Thoracic aorta (tissue), 2 donors: Measurements from ENCODE around the gene ACOT11. TPM values are rescaled to one million over a fixed set of nuclear protein-coding genes. Genes with fewer than 3 reads are reported as not detected.

Source experiments
- ATAC-seq: fragments of 150-250 bp; one replicate; pipeline ENCODE4 v1.8.0; 2017; ENCODE audit warnings: low read depth; ENCODE audit not compliant: insufficient number of reproducible peaks, low FRiP score
- DNase-seq: peaks from one replicate; pipeline ENCODE4 v3.0.0-alpha.2; 2020; ENCODE audit warnings: low spot score
- H3K27ac ChIP-seq, 2 donors: fragments of 200-600 bp; sonication (generic); 1 replicate in 1 of 2; 2 replicates in 1 of 2; pipeline ENCODE4 v1.5.1; 2016; ENCODE audit warnings: mild to moderate bottlenecking in 2 of 2, moderate library complexity in 2 of 2
- H3K27me3 ChIP-seq: fragments of 200-600 bp; sonication (generic); replicated peaks from 2 replicates; pipeline ENCODE4 v1.6.0; 2016; ENCODE audit warnings: mild to moderate bottlenecking; ENCODE audit not compliant: insufficient read depth
- H3K36me3 ChIP-seq: fragments of 200-600 bp; sonication (generic); one replicate; pipeline ENCODE4 v1.5.1; 2016
- H3K4me1 ChIP-seq, 2 donors: fragments of 200-600 bp; sonication (generic); 1 replicate in 1 of 2; 2 replicates in 1 of 2; pipeline versions ENCODE4 v1.5.1 to v1.6.0; 2016; ENCODE audit warnings: low read depth in 2 of 2, mild to moderate bottlenecking in 1 of 2; ENCODE audit not compliant: control insufficient read depth in 1 of 2
- H3K4me3 ChIP-seq: fragments of 200-600 bp; sonication (generic); 2 replicates; pipeline ENCODE4 v1.5.1; 2016; ENCODE audit warnings: mild to moderate bottlenecking
- H3K9me3 ChIP-seq: fragments of 200-600 bp; sonication (generic); 2 replicates; pipeline ENCODE4 v1.5.1; 2016
- CTCF ChIP-seq: fragments of 200-600 bp; sonication (generic); IDR thresholded peaks from one replicate; pipeline ENCODE4 v1.5.1; 2019; ENCODE audit warnings: antibody characterized with exemption
- total RNA-seq, 2 donors: library from RNA; depleted of rRNA; stranded (reverse); fragments of >200 nt; gene quantifications; one replicate each; pipeline versions ENCODE4 v1.1.0 to v1.2.3, GENCODE V29; 2016

The ACOT11 gene
- total RNA-seq, 2 donors from 2014 or later: 19.3 to 23.6 TPM

GRCh38 chr1:54653036-54653435 lies 105.0 kb downstream of the ACOT11 start:
- Histone ChIP-seq H3K9me3 (peaks cover 2% of the 10 kb centered on the region), H3K27ac (no peak overlapping the region), H3K4me3 (no peak overlapping the region), H3K36me3 (no peaks in the 10 kb centered on the region), H3K27me3 (no peaks in the 10 kb centered on the region), H3K4me1 (peaks cover 0 to 3% of the 10 kb centered on the region in 2 donors)
- no peak for TF ChIP-seq CTCF
- ATAC-seq: no peak
- DNase-seq: no peak

- Histone ChIP-seq H3K4me3 (no peak overlapping the region), H3K27me3 (no peaks in the 10 kb centered on the region), H3K4me1 (no peaks in the 10 kb centered on the region), H3K27ac (no peak overlapping the region), H3K36me3 (peaks cover 4% of the 10 kb centered on the region), H3K9me3 (peaks cover 4% of the 10 kb centered on the region)
- no peak for TF ChIP-seq CTCF
- ATAC-seq: no peak
- DNase-seq: no peak
Observed at GRCh38 chr1:54658164-54658913, 110.3 kb downstream of the ACOT11 start.

Other genes starting within 250 kb of the ACOT11 start
- 10 to 100 TPM; 33.4 to 87.1 TPM for gene SSBP3, start 141.8 kb upstream of the ACOT11 start, total RNA-seq
- not detected for gene FAM151A, start 75.3 kb downstream of the ACOT11 start, total RNA-seq
- 10 to 100 TPM; 15.9 to 20.4 TPM for gene MROH7, start 93.6 kb downstream of the ACOT11 start, total RNA-seq
- gene TTC4, start 167.6 kb downstream of the ACOT11 start, total RNA-seq: 10 to 100 TPM; 12.7 to 17.2 TPM
- 1 to 10 TPM; 2.8 to 3.1 TPM for gene PARS2, start 216.3 kb downstream of the ACOT11 start, total RNA-seq